Tibial artery (tissue), 4 donors: ENCODE measurements around the gene CTBS.

Experiments
- DNase-seq, 2 donors: peaks; one replicate each; pipeline ENCODE4 v3.0.0-alpha.2; 2019
- H3K27ac ChIP-seq, 2 donors: fragments of 200-600 bp; sonication (generic) in 1 of 2; 1 replicate in 1 of 2; 2 replicates in 1 of 2; pipeline ENCODE4 v1.5.1; 2018 to 2019; ENCODE audit warnings: mild to moderate bottlenecking in 1 of 2
- H3K27me3 ChIP-seq, 2 donors: fragments of 200-600 bp; sonication (generic) in 1 of 2; one replicate each; pipeline versions ENCODE4 v1.5.1 to v1.6.0; 2016 to 2019
- H3K36me3 ChIP-seq, 3 donors: fragments of 200-600 bp; sonication (generic) in 2 of 3; one replicate each; pipeline ENCODE4 v1.5.1; 2016 to 2019; ENCODE audit warnings: mild to moderate bottlenecking in 2 of 3
- H3K4me1 ChIP-seq, 4 donors: fragments of 200-600 bp; sonication (generic) in 2 of 4; 1 replicate in 3 of 4; 2 replicates in 1 of 4; pipeline ENCODE4 v1.5.1; 2016 to 2019
- H3K4me3 ChIP-seq, 2 donors: fragments of 200-600 bp; sonication (generic) in 1 of 2; 1 replicate in 1 of 2; 2 replicates in 1 of 2; pipeline ENCODE4 v1.5.1; 2018 to 2019; ENCODE audit warnings: mild to moderate bottlenecking in 2 of 2
- H3K9me3 ChIP-seq, 3 donors: fragments of 200-600 bp; sonication (generic) in 1 of 3; one replicate each; pipeline ENCODE4 v1.5.1; 2016 to 2019
- intact Hi-C: fragments of 100-400 bp; cut with DNase I; formaldehyde crosslinking; loops from one replicate; pipeline ENCODE4 v1.15.0; 2023; ENCODE audit warnings: low total_unique reads
- TF ChIP-seq, protein P1 (sequence below), 2 experiments: fragments of 200-600 bp in 1 of 2; fragments of 450-650 bp in 1 of 2; IDR thresholded peaks; one replicate each; pipeline ENCODE4 v1.5.1; 2017 to 2019; ENCODE audit warnings: antibody characterized with exemption in 2 of 2, mild to moderate bottlenecking in 1 of 2, moderate library complexity in 1 of 2

Gene CTBS, protein sequence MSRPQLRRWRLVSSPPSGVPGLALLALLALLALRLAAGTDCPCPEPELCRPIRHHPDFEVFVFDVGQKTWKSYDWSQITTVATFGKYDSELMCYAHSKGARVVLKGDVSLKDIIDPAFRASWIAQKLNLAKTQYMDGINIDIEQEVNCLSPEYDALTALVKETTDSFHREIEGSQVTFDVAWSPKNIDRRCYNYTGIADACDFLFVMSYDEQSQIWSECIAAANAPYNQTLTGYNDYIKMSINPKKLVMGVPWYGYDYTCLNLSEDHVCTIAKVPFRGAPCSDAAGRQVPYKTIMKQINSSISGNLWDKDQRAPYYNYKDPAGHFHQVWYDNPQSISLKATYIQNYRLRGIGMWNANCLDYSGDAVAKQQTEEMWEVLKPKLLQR

DNA sequence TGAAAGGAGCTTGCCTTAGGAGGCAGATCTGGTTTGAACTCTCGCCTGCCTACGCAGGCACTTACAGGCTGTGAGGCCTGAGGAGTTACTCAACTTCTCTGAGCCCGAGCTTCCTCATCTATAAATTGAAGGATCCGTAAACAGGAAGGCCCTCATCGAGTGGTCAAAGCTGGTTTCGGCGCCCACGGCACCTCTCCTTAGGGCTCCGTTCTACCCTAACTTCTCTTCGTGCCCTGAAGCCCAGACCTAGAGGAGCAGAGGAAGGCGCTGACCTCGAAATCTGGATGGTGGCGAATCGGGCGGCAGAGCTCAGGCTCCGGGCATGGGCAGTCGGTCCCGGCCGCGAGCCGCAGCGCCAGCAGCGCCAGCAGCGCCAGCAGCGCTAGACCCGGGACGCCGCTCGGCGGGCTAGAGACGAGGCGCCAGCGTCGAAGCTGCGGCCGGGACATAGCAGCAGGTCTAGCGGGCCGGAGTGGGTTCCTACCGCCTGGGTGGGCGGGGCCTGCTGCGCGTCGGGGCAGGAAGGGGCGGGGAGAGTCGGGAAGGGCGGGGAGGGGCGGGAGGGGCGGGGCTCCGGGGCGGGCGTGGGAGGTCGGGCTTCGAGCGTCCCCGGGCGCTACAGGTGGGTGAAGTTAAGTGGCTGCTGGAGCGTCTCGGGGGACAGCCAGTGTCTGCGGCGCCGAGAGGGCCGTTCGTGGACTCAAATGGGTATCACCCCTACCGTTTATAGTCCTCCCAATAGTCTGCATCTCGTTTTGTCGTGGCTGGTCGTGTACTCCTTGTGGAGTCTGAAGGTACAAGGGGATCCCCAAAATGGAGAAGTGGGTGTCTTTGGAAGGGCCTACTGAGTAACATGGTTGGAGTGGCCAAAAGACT lies at the start of gene CTBS:
Gene CTBS, minus strand, starts transcription at position 474 of the 876 bp plus-strand sequence. Its CDS starts 25 bp downstream, at position 449.
- Histone ChIP-seq H3K36me3 (peaks cover 0 to 5% (median 4%) of the 10 kb centered on the region in 3 donors), H3K9me3 (no peaks in the 10 kb centered on the region), H3K27me3 (no peaks in the 10 kb centered on the region), H3K4me3 (peak within 1 kb of the TSS; percentile 74 to 77), H3K27ac (peak within 1 kb of the TSS; percentile 98 to 99), H3K4me1 (peaks cover 0 to 29% (median 9%) of the 10 kb centered on the region in 4 donors)
- intact Hi-C loops: loop anchor here (5.0 kb wide), 2 partner anchors 67 to 118 kb away; partner anchors contain the start of genes GNG5, SPATA1 and SSX2IP
- TF ChIP-seq, protein P1, sequence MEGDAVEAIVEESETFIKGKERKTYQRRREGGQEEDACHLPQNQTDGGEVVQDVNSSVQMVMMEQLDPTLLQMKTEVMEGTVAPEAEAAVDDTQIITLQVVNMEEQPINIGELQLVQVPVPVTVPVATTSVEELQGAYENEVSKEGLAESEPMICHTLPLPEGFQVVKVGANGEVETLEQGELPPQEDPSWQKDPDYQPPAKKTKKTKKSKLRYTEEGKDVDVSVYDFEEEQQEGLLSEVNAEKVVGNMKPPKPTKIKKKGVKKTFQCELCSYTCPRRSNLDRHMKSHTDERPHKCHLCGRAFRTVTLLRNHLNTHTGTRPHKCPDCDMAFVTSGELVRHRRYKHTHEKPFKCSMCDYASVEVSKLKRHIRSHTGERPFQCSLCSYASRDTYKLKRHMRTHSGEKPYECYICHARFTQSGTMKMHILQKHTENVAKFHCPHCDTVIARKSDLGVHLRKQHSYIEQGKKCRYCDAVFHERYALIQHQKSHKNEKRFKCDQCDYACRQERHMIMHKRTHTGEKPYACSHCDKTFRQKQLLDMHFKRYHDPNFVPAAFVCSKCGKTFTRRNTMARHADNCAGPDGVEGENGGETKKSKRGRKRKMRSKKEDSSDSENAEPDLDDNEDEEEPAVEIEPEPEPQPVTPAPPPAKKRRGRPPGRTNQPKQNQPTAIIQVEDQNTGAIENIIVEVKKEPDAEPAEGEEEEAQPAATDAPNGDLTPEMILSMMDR (IDR thresholded peaks at IDR 0.05): no peak
- DNase-seq: peak; percentile 81 to 93

DNA sequence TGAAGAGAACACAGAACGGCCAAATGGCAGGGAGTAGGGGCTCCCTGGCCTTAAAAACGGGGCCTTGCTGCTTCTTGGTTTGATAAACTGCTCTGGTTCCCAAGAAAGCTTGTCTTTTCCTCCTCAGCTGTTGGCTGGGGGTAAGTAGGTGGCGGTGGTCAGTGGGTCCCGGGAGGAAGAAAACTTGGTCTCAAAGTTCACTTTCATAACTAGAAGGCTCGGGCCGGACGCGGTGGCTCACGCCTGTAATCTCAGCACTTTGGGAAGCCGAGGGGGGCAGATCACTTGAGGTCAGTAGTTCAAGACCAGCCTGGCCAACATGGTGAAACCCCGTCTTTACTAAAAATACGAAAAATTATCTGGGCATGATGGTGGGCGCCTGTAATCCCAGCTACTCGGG lies 47.3 kb upstream of the CTBS start:
- TF ChIP-seq, protein P1 (IDR thresholded peaks at IDR 0.05): no peak
- Histone ChIP-seq H3K36me3 (no peaks in the 10 kb centered on the region), H3K4me3 (no peak overlapping the region), H3K9me3 (no peaks in the 10 kb centered on the region), H3K4me1 (peaks cover 0 to 17% (median 9%) of the 10 kb centered on the region in 4 donors), H3K27me3 (no peaks in the 10 kb centered on the region), H3K27ac (no peak overlapping the region)
- intact Hi-C loops: no loop called here
- no peak for DNase-seq

DNA sequence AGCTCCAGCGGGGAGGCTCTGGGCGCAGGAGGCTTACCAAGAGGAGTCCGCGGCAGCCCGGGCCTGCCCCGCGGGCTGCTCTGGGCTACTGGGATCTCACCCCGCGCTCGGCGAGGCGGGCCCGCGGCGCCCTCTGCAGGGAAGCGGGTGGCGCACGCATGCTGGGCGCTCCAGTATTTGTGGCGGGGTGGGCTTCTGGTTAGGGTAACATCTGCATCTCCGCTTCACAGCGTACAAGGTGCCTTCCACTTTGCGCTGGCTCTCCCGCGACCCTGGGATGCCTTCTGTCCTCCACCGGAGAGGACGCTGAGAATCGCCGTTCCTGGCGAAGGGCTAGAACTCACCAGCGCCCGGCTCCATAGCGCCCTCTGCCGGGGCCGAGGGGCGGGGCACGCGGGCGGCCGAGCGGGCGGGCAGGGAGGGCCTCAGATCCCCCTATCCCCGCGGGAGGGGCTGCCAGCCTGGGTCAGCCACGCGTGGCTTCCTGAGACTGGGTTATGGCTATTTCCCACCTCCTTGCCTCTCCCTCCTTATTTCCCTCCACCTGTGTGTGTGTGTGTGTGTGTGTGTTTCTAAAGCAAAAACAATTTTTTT lies 46.6 kb upstream of the CTBS start:
- no peaks in the 10 kb centered on the region for H3K36me3 ChIP-seq
- TF ChIP-seq, protein P1 (IDR thresholded peaks at IDR 0.05): peak; percentile 81 to 97
- peak; percentile 60 to 87 for DNase-seq
- peak overlapping the region; percentile 51 to 65 for H3K4me3 ChIP-seq
- no peaks in the 10 kb centered on the region for H3K27me3 ChIP-seq
- no peaks in the 10 kb centered on the region for H3K9me3 ChIP-seq
- peaks cover 0 to 17% (median 9%) of the 10 kb centered on the region in 4 donors for H3K4me1 ChIP-seq
- intact Hi-C loops: no loop called here
- H3K27ac ChIP-seq: peak overlapping the region; percentile 11 to 21

DNA sequence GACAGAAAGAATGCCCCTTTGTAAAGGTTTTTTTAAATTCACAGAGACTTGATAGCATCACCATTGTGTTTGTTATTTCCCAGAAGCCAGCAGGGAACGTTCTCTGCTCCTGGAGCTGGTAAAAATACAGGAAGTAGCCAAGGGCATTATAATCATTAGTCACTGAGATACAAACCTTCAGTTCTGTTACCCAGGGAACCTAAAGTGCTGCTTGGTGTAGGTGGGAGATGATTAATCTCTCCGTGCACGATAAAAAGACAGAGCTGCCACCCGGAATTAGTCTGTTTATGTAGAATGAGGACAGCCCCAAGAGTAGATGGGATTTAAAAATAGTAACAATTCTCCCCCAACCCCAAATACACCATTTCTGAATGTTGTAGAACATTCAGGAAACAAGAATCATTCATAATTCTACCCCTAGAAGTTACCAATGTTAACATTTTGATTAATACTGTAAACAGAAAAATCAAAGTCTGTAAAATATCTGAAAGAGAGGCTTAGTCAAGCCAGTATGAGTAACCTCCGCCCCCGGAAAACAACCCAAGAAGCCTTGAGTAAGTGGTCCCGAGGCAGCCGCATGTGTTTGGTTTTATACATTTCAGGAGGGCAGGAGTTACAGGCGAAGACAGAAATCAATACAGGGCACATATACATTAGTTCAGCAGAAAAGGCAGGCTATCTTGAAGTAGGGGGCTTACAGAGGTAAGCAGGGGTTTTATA lies 45.3 kb upstream of the CTBS start:
- Histone ChIP-seq H3K4me3 (no peak overlapping the region), H3K36me3 (no peaks in the 10 kb centered on the region), H3K27ac (peak overlapping the region in 1 of 2 donors; percentile 27), H3K27me3 (no peaks in the 10 kb centered on the region), H3K9me3 (peaks cover 0 to under 1% (median 0%) of the 10 kb centered on the region in 3 donors), H3K4me1 (peaks cover 0 to 17% (median 9%) of the 10 kb centered on the region in 4 donors)
- DNase-seq: no peak
- intact Hi-C loops: no loop called here
- TF ChIP-seq, protein P1 (IDR thresholded peaks at IDR 0.05): no peak

DNA sequence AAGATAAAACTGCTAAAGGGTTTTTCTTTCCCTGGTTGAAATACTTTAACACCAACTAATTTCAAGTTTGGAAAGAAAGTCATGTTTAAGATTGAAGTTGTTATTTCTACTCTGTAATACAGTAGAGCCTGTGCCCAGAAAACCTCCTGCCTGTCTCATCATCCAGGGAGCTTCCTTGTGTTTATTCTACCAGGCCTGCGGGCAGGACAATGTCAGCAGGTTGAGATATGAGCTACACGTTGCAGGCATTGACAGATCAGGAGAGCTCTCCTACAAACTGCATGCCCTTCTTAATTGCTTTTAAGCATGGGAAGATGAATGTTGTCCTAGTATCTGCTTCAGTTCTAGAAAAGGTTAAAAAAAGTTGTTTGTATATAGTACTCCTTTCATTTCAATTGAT lies 43.1 kb upstream of the CTBS start:
- Histone ChIP-seq H3K9me3 (peaks cover 0 to 7% (median 0%) of the 10 kb centered on the region in 3 donors), H3K27me3 (no peaks in the 10 kb centered on the region), H3K4me1 (peaks cover 0 to 17% (median 9%) of the 10 kb centered on the region in 4 donors), H3K36me3 (no peaks in the 10 kb centered on the region), H3K4me3 (no peak overlapping the region), H3K27ac (no peak overlapping the region)
- TF ChIP-seq, protein P1 (IDR thresholded peaks at IDR 0.05): no peak
- intact Hi-C loops: no loop called here
- no peak for DNase-seq
